ENCODE results near the gene RAD51D. TPM values are rescaled to one million over a fixed set of nuclear protein-coding genes. Genes with fewer than 3 reads are reported as not detected.

Gene RAD51D
- total RNA-seq, 1 donor from 2014 or later = 4.6 TPM

DNA sequence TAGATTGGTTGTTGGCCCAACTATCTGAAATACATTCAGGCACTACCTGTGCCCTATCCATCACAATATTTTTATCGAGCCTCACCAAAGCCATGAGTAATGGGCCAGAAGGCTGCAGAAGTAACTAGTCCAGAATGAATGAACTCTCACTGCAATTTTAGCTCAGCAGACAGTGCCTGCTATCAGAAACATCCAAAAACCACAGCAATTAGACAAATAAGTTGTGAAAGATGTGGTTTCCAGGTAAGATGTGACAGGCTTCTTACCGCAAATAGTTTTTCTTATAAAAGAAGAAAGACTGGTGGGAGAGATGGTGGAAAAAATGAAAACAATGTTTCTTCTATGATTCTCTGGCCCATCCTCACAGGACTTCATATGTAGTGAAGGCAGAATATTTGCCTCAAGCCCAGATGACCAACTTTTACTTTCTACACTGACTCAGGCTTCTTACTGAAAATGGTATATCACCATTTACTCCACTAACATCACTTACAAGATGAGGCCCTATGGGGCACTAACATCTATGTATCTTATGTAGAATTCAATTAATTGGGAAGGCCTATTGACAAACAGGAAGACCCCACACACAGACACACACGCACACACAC, 46.4 kb downstream of the RAD51D start:
- Histone ChIP-seq H3K4me1 (peaks cover 6% of the 10 kb centered on the region), H3K27me3 (ENCODE audit: low read depth) (no peaks in the 10 kb centered on the region), H3K36me3 (peaks cover 7% of the 10 kb centered on the region), H3K4me3 (no peak overlapping the region), H3K27ac (replicated peaks) (no peak overlapping the region), H3K9me3 (replicated peaks) (no peaks in the 10 kb centered on the region)
- TF ChIP-seq, protein P1, sequence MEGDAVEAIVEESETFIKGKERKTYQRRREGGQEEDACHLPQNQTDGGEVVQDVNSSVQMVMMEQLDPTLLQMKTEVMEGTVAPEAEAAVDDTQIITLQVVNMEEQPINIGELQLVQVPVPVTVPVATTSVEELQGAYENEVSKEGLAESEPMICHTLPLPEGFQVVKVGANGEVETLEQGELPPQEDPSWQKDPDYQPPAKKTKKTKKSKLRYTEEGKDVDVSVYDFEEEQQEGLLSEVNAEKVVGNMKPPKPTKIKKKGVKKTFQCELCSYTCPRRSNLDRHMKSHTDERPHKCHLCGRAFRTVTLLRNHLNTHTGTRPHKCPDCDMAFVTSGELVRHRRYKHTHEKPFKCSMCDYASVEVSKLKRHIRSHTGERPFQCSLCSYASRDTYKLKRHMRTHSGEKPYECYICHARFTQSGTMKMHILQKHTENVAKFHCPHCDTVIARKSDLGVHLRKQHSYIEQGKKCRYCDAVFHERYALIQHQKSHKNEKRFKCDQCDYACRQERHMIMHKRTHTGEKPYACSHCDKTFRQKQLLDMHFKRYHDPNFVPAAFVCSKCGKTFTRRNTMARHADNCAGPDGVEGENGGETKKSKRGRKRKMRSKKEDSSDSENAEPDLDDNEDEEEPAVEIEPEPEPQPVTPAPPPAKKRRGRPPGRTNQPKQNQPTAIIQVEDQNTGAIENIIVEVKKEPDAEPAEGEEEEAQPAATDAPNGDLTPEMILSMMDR (IDR thresholded peaks at IDR 0.05; ENCODE audit: borderline replicate concordance) = no peak
- no peak for DNase-seq
- intact Hi-C loops (cut with micrococcal nuclease) = no loop called here

DNA sequence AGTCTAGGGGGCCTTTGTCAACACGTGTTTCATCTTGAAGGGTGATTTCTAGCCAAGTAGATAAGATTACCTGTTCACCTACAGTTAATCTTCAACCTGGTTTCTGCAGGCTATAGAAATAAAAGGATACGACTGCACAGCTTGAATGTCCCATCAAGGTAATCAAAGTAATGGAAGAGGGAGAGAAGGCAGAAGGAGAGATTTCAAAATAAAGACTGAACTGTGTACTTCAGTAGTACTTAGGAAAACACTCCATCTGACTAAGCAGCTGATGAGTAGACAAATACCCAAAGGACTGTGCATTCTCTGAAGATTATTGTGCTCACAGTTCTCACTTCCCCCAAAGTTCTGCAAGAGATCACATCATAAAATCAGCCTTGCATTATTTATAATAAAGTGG, 50.3 kb downstream of the RAD51D start:
- intact Hi-C loops (cut with micrococcal nuclease) = no loop called here
- Histone ChIP-seq H3K27ac (replicated peaks) (no peak overlapping the region), H3K4me1 (peaks cover 4% of the 10 kb centered on the region), H3K4me3 (no peak overlapping the region), H3K9me3 (replicated peaks) (no peaks in the 10 kb centered on the region), H3K36me3 (peaks cover 7% of the 10 kb centered on the region), H3K27me3 (ENCODE audit: low read depth) (no peaks in the 10 kb centered on the region)
- TF ChIP-seq, protein P1 (IDR thresholded peaks at IDR 0.05; ENCODE audit: borderline replicate concordance) = no peak
- no peak for DNase-seq

DNA sequence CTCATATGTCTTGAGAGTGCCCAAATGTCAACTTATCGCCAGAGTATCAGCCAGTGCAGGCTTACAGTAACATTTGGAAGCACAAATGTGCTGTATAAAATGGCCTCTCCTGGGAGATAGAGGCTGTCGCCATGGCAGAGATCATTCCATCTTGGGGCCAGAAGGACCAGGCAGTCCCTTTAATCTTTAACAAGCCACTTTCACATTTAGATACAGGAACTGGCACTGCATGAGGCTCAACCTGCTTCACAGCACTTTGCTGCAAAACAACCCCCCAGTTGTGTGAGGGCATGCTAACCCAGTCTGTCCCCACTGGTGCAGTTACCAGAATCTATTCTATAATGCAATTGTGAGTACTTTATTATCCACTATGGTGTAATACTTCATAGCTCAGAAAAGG, 51.4 kb downstream of the RAD51D start:
- Histone ChIP-seq H3K4me3 (no peak overlapping the region), H3K9me3 (replicated peaks) (no peaks in the 10 kb centered on the region), H3K27me3 (ENCODE audit: low read depth) (no peaks in the 10 kb centered on the region), H3K4me1 (peaks cover 13% of the 10 kb centered on the region), H3K27ac (replicated peaks) (no peak overlapping the region), H3K36me3 (peaks cover 7% of the 10 kb centered on the region)
- intact Hi-C loops (cut with micrococcal nuclease) = no loop called here
- TF ChIP-seq, protein P1 (IDR thresholded peaks at IDR 0.05; ENCODE audit: borderline replicate concordance) = no peak
- no peak for DNase-seq

DNA sequence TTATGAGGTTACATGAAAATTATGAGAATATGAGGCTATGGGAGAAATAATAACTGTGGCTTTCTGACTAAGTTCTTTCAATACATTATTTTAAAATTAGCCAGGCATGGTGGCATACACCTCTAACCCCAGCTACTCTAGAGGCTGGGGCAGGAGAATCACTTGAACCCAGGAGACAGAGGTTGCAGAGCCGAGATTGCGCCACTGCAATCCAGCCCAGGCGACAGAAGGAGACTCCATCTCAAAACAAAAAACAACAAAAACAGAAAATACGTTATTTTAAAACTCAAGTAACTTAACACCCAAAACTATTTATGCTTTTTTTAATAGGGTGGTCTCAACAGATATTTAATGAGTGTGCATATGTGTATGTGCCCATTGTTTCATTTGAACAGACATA, 53.8 kb downstream of the RAD51D start:
- intact Hi-C loops (cut with micrococcal nuclease) = no loop called here

DNA sequence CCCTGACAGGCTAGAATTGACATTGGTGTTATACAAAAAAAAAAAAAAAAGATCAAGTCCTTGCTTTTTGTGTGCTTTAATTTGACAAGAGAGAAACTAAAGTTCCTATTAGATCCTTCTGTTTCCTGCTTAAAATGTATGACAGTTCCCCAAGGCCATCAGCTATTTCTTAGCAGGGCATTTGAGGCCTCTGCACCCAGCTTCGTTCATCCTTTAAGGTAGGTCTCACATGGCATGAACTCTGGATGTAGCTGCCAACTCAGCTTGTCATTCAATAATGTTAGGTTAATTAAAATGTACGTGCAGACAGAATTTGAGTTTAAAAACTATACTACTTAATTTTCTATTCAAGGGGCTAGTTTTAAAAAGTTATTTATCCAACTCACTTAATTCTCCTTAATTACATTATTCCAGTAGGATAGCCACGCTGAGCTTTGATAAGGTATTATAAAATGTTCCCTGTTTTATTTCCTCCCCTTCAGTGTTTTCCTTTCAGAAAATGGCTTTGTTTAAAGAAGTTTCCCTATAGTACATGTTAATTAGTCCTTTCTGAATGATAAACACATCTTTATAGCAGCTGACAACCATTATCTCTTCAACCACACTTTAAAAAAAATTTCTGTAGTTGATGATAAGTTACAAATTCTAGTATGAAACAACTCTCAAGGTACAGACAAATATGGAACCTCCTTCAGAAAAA, 55.0 kb downstream of the RAD51D start:
- intact Hi-C loops (cut with micrococcal nuclease) = no loop called here
- DNase-seq = no peak
- no peaks in the 10 kb centered on the region for H3K9me3 ChIP-seq (replicated peaks)

More for the DNA sequence above, 53.8 kb downstream of the RAD51D start:
- no peak overlapping the region for H3K4me3 ChIP-seq
- H3K27me3 ChIP-seq (ENCODE audit: low read depth) = no peaks in the 10 kb centered on the region
- DNase-seq = no peak
- TF ChIP-seq, protein P1 (IDR thresholded peaks at IDR 0.05; ENCODE audit: borderline replicate concordance) = no peak
- H3K9me3 ChIP-seq (replicated peaks) = no peaks in the 10 kb centered on the region
- H3K36me3 ChIP-seq = no peaks in the 10 kb centered on the region
- H3K4me1 ChIP-seq = peaks cover 20% of the 10 kb centered on the region
- no peak overlapping the region for H3K27ac ChIP-seq (replicated peaks)

More for the DNA sequence above, 55.0 kb downstream of the RAD51D start:
- Histone ChIP-seq H3K27ac (replicated peaks) (peak overlapping the region; percentile 82), H3K27me3 (ENCODE audit: low read depth) (no peaks in the 10 kb centered on the region), H3K36me3 (no peaks in the 10 kb centered on the region), H3K4me3 (no peak overlapping the region), H3K4me1 (peaks cover 20% of the 10 kb centered on the region)
- TF ChIP-seq, protein P1 (IDR thresholded peaks at IDR 0.05; ENCODE audit: borderline replicate concordance) = no peak

Measured in left ventricle myocardium inferior (tissue), 1 donor.